Neural cell (in vitro differentiated cells): ENCODE measurements around the gene ZNF547. TPM values are rescaled to one million over a fixed set of nuclear protein-coding genes. Genes with fewer than 3 reads are reported as not detected.

ENCODE experiments used
- H2AFZ ChIP-seq: fragments of 200-600, 300-800 bp; sonication (generic), shearing (Covaris generic); 2 replicates; pipeline ENCODE4 v1.6.0; 2014; ENCODE audit warnings: low read depth, mild to moderate bottlenecking, antibody characterized with exemption, low read length, moderate library complexity
- H3F3A ChIP-seq: fragments of 200-600 bp; shearing (Covaris generic); 2 replicates; pipeline ENCODE4 v1.6.1; 2016; ENCODE audit warnings: mild to moderate bottlenecking, moderate library complexity, mixed read lengths, antibody characterized with exemption, low read length; ENCODE audit not compliant: insufficient read depth, poor library complexity, severe bottlenecking
- H3K27ac ChIP-seq: fragments of 200-600, 300-800 bp; sonication (generic), shearing (Covaris generic); 2 replicates; pipeline ENCODE4 v1.5.1; 2014; ENCODE audit warnings: mild to moderate bottlenecking, low read length, moderate library complexity
- H3K27me3 ChIP-seq: fragments of 300-800, 200-600 bp; sonication (generic), shearing (Covaris generic); 2 replicates; pipeline ENCODE4 v1.6.0; 2014; ENCODE audit warnings: mild to moderate bottlenecking, low read depth, low read length, moderate library complexity; ENCODE audit not compliant: insufficient read depth
- H3K36me3 ChIP-seq: fragments of 300-800, 200-600 bp; sonication (generic), shearing (Covaris generic); 2 replicates; pipeline ENCODE4 v1.5.1; 2014; ENCODE audit warnings: mild to moderate bottlenecking, antibody characterized with exemption, low read length, moderate library complexity; ENCODE audit not compliant: insufficient read depth
- H3K4me2 ChIP-seq: fragments of 300-800, 200-600 bp; sonication (generic), shearing (Covaris generic); 2 replicates; pipeline ENCODE4 v1.6.0; 2014; ENCODE audit warnings: mild to moderate bottlenecking, low read length
- H3K4me3 ChIP-seq: fragments of 300-800, 200-600 bp; sonication (generic), shearing (Covaris generic); 2 replicates; pipeline ENCODE4 v1.5.1; 2014; ENCODE audit warnings: mild to moderate bottlenecking, low read length, moderate library complexity
- H3K79me2 ChIP-seq: fragments of 200-600 bp; shearing (Covaris generic); replicated peaks from 2 replicates; pipeline ENCODE4 v1.6.0; 2014; ENCODE audit warnings: mild to moderate bottlenecking, low read length, moderate library complexity; ENCODE audit not compliant: insufficient read depth
- H3K9ac ChIP-seq: fragments of 300-800, 200-600 bp; sonication (generic), shearing (Covaris generic); 2 replicates; pipeline ENCODE4 v1.6.1; 2016; ENCODE audit warnings: mild to moderate bottlenecking, low read length, mixed read lengths
- H3K9me2 ChIP-seq: fragments of 200-600 bp; shearing (Covaris generic); 2 replicates; pipeline ENCODE4 v1.6.1; 2016; ENCODE audit warnings: mild to moderate bottlenecking, low read length, mixed read lengths; ENCODE audit not compliant: insufficient read depth
- H3K9me3 ChIP-seq: fragments of 200-600, 300-800 bp; sonication (generic), shearing (Covaris generic); 2 replicates; pipeline ENCODE4 v1.6.1; 2016; ENCODE audit warnings: mild to moderate bottlenecking, mixed run types, low read length, moderate library complexity, mixed read lengths
- H4K20me1 ChIP-seq: fragments of 200-600 bp; shearing (Covaris generic); 2 replicates; pipeline ENCODE4 v1.6.1; 2016; ENCODE audit warnings: mild to moderate bottlenecking, mixed run types; ENCODE audit not compliant: insufficient read depth
- EP300 ChIP-seq: fragments of 450-650 bp; conservative IDR thresholded peaks from 2 replicates; pipeline ENCODE4 v1.6.1; 2014; ENCODE audit warnings: antibody characterized with exemption, mild to moderate bottlenecking, moderate library complexity; ENCODE audit not compliant: poor library complexity, severe bottlenecking
- MXI1 ChIP-seq: fragments of 450-650 bp; conservative IDR thresholded peaks from 2 replicates; pipeline ENCODE4 v1.6.1; 2014; ENCODE audit warnings: antibody characterized with exemption, mild to moderate bottlenecking; ENCODE audit not compliant: poor library complexity, severe bottlenecking
- POLR2AphosphoS5 ChIP-seq: IDR thresholded peaks from 2 replicates; pipeline ENCODE4 v1.6.1; 2012
- SMC3 ChIP-seq: fragments of 450-650 bp; conservative IDR thresholded peaks from 2 replicates; pipeline ENCODE4 v1.6.1; 2014; ENCODE audit warnings: antibody characterized with exemption, mild to moderate bottlenecking, moderate library complexity; ENCODE audit not compliant: poor library complexity
- polyA plus RNA-seq: library from polyadenylated mRNA; depleted of rRNA; stranded (reverse); fragments of >200 nt; gene quantifications from 2 replicates; pipeline ENCODE4 v1.2.3, GENCODE V29; 2014
- TF ChIP-seq, protein P1 (sequence below): IDR thresholded peaks from 2 replicates; pipeline ENCODE4 v1.6.1; 2012; ENCODE audit warnings: borderline replicate concordance

Gene ZNF547
- polyA plus RNA-seq, 1 donor from 2014 or later, result 11.6 TPM

DNA sequence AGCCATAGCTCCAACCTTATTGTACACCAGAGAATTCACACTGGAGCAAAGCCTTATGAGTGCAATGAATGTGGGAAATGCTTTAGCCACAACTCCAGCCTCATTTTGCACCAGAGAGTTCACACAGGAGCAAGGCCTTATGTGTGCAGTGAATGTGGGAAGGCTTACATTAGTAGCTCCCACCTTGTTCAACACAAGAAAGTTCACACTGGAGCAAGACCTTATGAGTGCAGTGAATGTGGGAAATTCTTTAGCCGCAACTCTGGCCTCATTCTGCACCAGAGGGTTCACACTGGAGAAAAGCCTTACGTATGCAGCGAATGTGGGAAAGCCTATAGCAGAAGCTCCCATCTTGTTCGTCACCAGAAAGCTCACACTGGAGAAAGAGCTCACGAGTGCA lies 5.9 kb upstream of the ZNF547 start:
- H3K9me3 ChIP-seq, result no peaks in the 10 kb centered on the region
- H3K27me3 ChIP-seq, result no peaks in the 10 kb centered on the region
- no peak overlapping the region for H3K4me2 ChIP-seq
- H3K9me2 ChIP-seq, result no peaks in the 10 kb centered on the region
- H3K4me3 ChIP-seq, result no peak overlapping the region
- H3K27ac ChIP-seq, result no peak overlapping the region
- TF ChIP-seq POLR2AphosphoS5 (no peak), MXI1 (no peak), SMC3 (no peak)
- TF ChIP-seq, protein P1, sequence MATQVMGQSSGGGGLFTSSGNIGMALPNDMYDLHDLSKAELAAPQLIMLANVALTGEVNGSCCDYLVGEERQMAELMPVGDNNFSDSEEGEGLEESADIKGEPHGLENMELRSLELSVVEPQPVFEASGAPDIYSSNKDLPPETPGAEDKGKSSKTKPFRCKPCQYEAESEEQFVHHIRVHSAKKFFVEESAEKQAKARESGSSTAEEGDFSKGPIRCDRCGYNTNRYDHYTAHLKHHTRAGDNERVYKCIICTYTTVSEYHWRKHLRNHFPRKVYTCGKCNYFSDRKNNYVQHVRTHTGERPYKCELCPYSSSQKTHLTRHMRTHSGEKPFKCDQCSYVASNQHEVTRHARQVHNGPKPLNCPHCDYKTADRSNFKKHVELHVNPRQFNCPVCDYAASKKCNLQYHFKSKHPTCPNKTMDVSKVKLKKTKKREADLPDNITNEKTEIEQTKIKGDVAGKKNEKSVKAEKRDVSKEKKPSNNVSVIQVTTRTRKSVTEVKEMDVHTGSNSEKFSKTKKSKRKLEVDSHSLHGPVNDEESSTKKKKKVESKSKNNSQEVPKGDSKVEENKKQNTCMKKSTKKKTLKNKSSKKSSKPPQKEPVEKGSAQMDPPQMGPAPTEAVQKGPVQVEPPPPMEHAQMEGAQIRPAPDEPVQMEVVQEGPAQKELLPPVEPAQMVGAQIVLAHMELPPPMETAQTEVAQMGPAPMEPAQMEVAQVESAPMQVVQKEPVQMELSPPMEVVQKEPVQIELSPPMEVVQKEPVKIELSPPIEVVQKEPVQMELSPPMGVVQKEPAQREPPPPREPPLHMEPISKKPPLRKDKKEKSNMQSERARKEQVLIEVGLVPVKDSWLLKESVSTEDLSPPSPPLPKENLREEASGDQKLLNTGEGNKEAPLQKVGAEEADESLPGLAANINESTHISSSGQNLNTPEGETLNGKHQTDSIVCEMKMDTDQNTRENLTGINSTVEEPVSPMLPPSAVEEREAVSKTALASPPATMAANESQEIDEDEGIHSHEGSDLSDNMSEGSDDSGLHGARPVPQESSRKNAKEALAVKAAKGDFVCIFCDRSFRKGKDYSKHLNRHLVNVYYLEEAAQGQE, result no peak
- no peaks in the 10 kb centered on the region for H4K20me1 ChIP-seq
- H2AFZ ChIP-seq, result no peak overlapping the region
- H3F3A ChIP-seq, result no peaks in the 10 kb centered on the region
- peaks cover 13% of the 10 kb centered on the region for H3K79me2 ChIP-seq
- no peak overlapping the region for H3K9ac ChIP-seq
- H3K36me3 ChIP-seq, result no peaks in the 10 kb centered on the region

DNA sequence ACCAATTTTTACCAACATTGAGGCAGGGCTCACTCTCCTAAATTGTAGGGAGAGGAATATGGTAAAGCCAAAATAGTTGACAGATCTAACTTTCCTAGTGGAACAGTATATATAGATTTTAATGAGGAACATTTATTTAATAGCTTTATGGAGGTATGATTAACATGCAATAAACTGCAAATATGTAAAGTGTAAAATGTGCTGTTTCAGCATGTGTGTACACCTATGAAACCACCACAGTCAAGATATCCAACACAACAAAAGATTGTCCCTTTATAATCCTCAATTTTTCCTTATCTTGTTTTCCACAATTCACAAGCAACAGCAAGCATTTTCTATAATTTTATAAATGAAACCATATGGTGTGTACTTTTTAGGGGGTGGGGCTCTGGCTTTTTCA lies 4.1 kb upstream of the ZNF547 start:
- H3K4me3 ChIP-seq, result no peak overlapping the region
- H3K36me3 ChIP-seq, result no peaks in the 10 kb centered on the region
- no peaks in the 10 kb centered on the region for H3K9me3 ChIP-seq
- no peak overlapping the region for H3K9ac ChIP-seq
- H3K27me3 ChIP-seq, result no peaks in the 10 kb centered on the region
- TF ChIP-seq EP300 (no peak), MXI1 (no peak)
- TF ChIP-seq, protein P1, result no peak
- no peak overlapping the region for H2AFZ ChIP-seq
- no peaks in the 10 kb centered on the region for H3F3A ChIP-seq
- peaks cover 6% of the 10 kb centered on the region for H3K79me2 ChIP-seq
- no peaks in the 10 kb centered on the region for H3K9me2 ChIP-seq
- H3K27ac ChIP-seq, result no peak overlapping the region
- no peaks in the 10 kb centered on the region for H4K20me1 ChIP-seq
- no peak overlapping the region for H3K4me2 ChIP-seq

DNA sequence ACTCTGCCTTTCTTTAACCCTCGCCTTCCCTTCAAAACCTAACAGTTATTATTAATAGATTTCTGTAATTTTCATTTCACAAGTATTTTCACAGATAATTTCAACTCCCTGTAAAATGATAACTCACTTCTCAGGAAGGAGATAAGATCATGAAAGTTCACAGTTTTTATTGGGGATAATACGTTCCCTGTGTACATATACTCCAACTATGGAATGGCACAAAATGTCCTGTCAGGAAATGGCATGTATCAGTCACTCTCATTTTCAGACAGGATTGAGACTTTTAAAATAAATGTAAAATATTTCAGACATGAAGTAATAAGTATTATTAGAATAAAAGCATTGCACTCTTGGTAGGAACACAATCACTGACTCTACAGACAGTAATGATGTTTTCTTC lies 932 bp upstream of the ZNF547 start:
- peak overlapping the region; percentile 98 for H3K27ac ChIP-seq

More for the DNA sequence above, 932 bp upstream of the ZNF547 start:
- no peaks in the 10 kb centered on the region for H4K20me1 ChIP-seq
- H3K36me3 ChIP-seq, result no peaks in the 10 kb centered on the region
- peak overlapping the region; percentile 66 for H2AFZ ChIP-seq
- H3K4me3 ChIP-seq, result peak overlapping the region; percentile 95
- TF ChIP-seq MXI1, result no peak
- TF ChIP-seq SMC3, result no peak
- H3K9ac ChIP-seq, result peak overlapping the region; percentile 70
- H3K9me2 ChIP-seq, result no peaks in the 10 kb centered on the region
- H3K4me2 ChIP-seq, result peak overlapping the region; percentile 70
- no peaks in the 10 kb centered on the region for H3F3A ChIP-seq
- H3K9me3 ChIP-seq, result no peaks in the 10 kb centered on the region
- H3K79me2 ChIP-seq, result peaks cover 17% of the 10 kb centered on the region
- H3K27me3 ChIP-seq, result no peaks in the 10 kb centered on the region
